Trophoblast cell (in vitro differentiated cells and primary cell): Measurements from ENCODE around the gene SP4.
A peak's percentile ranks its signal among the peaks of the same experiment; 100 is the strongest.

Experiments
- DNase-seq, 2 donors: peaks; one replicate each; pipeline ENCODE4 v3.0.0-alpha.2; 2016
- H2AFZ ChIP-seq: 2 replicates; pipeline ENCODE4 v1.6.1; 2013; ENCODE audit warnings: low read length, moderate library complexity, mild to moderate bottlenecking; ENCODE audit not compliant: insufficient read depth, poor library complexity
- H2AK5ac ChIP-seq: 2 replicates; pipeline ENCODE4 v1.6.1; 2013; ENCODE audit warnings: mild to moderate bottlenecking, low read length
- H2BK120ac ChIP-seq: 2 replicates; pipeline ENCODE4 v1.6.1; 2013; ENCODE audit warnings: low read length, mild to moderate bottlenecking, moderate library complexity; ENCODE audit not compliant: insufficient read depth, poor library complexity
- H2BK12ac ChIP-seq: 2 replicates; pipeline ENCODE4 v1.6.1; 2013; ENCODE audit warnings: mild to moderate bottlenecking, low read length, moderate library complexity
- H2BK5ac ChIP-seq: 2 replicates; pipeline ENCODE4 v1.6.1; 2013; ENCODE audit warnings: low read length, low read depth, moderate library complexity, mild to moderate bottlenecking; ENCODE audit not compliant: poor library complexity
- H3K14ac ChIP-seq: 2 replicates; pipeline ENCODE4 v1.6.1; 2013; ENCODE audit warnings: mild to moderate bottlenecking, low read length
- H3K18ac ChIP-seq: 2 replicates; pipeline ENCODE4 v1.6.1; 2013; ENCODE audit warnings: mild to moderate bottlenecking, low read length
- H3K23ac ChIP-seq: 2 replicates; pipeline ENCODE4 v1.6.1; 2013; ENCODE audit warnings: low read length
- H3K27ac ChIP-seq: 2 replicates; pipeline ENCODE4 v1.5.1; 2013; ENCODE audit warnings: low read depth, mild to moderate bottlenecking, inconsistent platforms, low read length, moderate library complexity
- H3K27me3 ChIP-seq: 2 replicates; pipeline ENCODE4 v1.6.1; 2013; ENCODE audit warnings: inconsistent platforms, mild to moderate bottlenecking, low read length, moderate library complexity; ENCODE audit not compliant: insufficient read depth
- H3K36me3 ChIP-seq, 2 experiments: 1 replicate in 1 of 2; 2 replicates in 1 of 2; pipeline ENCODE4 v1.6.1; 2013; ENCODE audit warnings: low read length in 2 of 2, mild to moderate bottlenecking in 2 of 2, moderate library complexity in 1 of 2; ENCODE audit not compliant: insufficient read depth in 2 of 2, control insufficient read depth in 1 of 2
- H3K4ac ChIP-seq: 2 replicates; pipeline ENCODE4 v1.6.1; 2013; ENCODE audit warnings: low read depth, mild to moderate bottlenecking, low read length, moderate library complexity
- H3K4me1 ChIP-seq, 2 experiments: 1 replicate in 1 of 2; 2 replicates in 1 of 2; pipeline ENCODE4 v1.6.1; 2013; ENCODE audit warnings: low read length in 2 of 2, mild to moderate bottlenecking in 2 of 2, moderate library complexity in 1 of 2; ENCODE audit not compliant: insufficient read depth in 2 of 2, control insufficient read depth in 1 of 2
- H3K4me2 ChIP-seq: 2 replicates; pipeline ENCODE4 v1.6.1; 2013; ENCODE audit warnings: inconsistent platforms, mild to moderate bottlenecking, low read length, moderate library complexity
- H3K4me3 ChIP-seq: 2 replicates; pipeline ENCODE4 v1.5.1; 2013; ENCODE audit warnings: mild to moderate bottlenecking, low read depth, low read length, inconsistent platforms
- H3K79me1 ChIP-seq: one replicate; pipeline ENCODE4 v1.6.1; 2013; ENCODE audit warnings: low read length
- H3K79me2 ChIP-seq: 2 replicates; pipeline ENCODE4 v1.6.1; 2013; ENCODE audit warnings: low read length, mild to moderate bottlenecking; ENCODE audit not compliant: control insufficient read depth, insufficient read depth, poor library complexity
- H3K9ac ChIP-seq: 2 replicates; pipeline ENCODE4 v1.6.1; 2013; ENCODE audit warnings: mild to moderate bottlenecking, low read length
- H3K9me3 ChIP-seq: 2 replicates; pipeline ENCODE4 v1.6.1; 2013; ENCODE audit warnings: low read depth, mild to moderate bottlenecking, control low read depth, inconsistent platforms, low read length; ENCODE audit not compliant: insufficient read depth
- H4K12ac ChIP-seq: 2 replicates; pipeline ENCODE4 v1.6.1; 2013; ENCODE audit warnings: low read depth, mild to moderate bottlenecking, low read length, moderate library complexity
- H4K8ac ChIP-seq: 2 replicates; pipeline ENCODE4 v1.6.1; 2013; ENCODE audit warnings: low read depth, mild to moderate bottlenecking, low read length, moderate library complexity
- H4K91ac ChIP-seq: one replicate; pipeline ENCODE4 v1.6.1; 2013; ENCODE audit warnings: low read depth, mild to moderate bottlenecking, low read length, moderate library complexity
- WGBS: extraction: QIAGEN DNeasy Blood & Tissue Kit; methylation state at CpG from one replicate; pipeline ENCODE4 v1.1.7; 2013; ENCODE audit warnings: missing lambda C conversion rate; ENCODE audit not compliant: insufficient read length, insufficient coverage; ENCODE audit errors: extremely low coverage; 5-methylcytosine and 5-hydroxymethylcytosine counted together

Gene SP4

GRCh38 chr7:21500117-21500832, 72.4 kb downstream of the SP4 start:
- no peak overlapping the region for H3K23ac ChIP-seq
- DNase-seq: no peak
- no peak overlapping the region for H3K4me2 ChIP-seq
- H3K9ac ChIP-seq: no peak overlapping the region
- no peaks in the 10 kb centered on the region for H3K27me3 ChIP-seq
- no peak overlapping the region for H3K27ac ChIP-seq
- no peak overlapping the region for H3K4me3 ChIP-seq
- no peak overlapping the region for H2AK5ac ChIP-seq
- no peak overlapping the region for H2AFZ ChIP-seq
- WGBS: no CpG with 5 or more reads among the region's 6 CpGs
- H4K8ac ChIP-seq: no peak overlapping the region
- no peaks in the 10 kb centered on the region for H3K79me1 ChIP-seq
- H3K18ac ChIP-seq: no peak overlapping the region
- H3K4me1 ChIP-seq: peaks cover 0 to 4% of the 10 kb centered on the region in 2 experiments
- H2BK12ac ChIP-seq: no peak overlapping the region
- H3K14ac ChIP-seq: no peak overlapping the region
- H3K9me3 ChIP-seq: no peaks in the 10 kb centered on the region
- no peak overlapping the region for H4K91ac ChIP-seq
- no peak overlapping the region for H2BK5ac ChIP-seq
- H3K36me3 ChIP-seq: no peaks in the 10 kb centered on the region
- no peak overlapping the region for H4K12ac ChIP-seq
- no peak overlapping the region for H3K4ac ChIP-seq
- no peak overlapping the region for H2BK120ac ChIP-seq
- no peaks in the 10 kb centered on the region for H3K79me2 ChIP-seq

- H3K18ac ChIP-seq: no peak overlapping the region
- H3K23ac ChIP-seq: no peak overlapping the region
- no peak overlapping the region for H4K8ac ChIP-seq
- H4K91ac ChIP-seq: no peak overlapping the region
- H3K36me3 ChIP-seq: no peaks in the 10 kb centered on the region
- H2AK5ac ChIP-seq: no peak overlapping the region
- DNase-seq: peak; percentile 48 to 67
- no peak overlapping the region for H3K4me3 ChIP-seq
- H4K12ac ChIP-seq: no peak overlapping the region
- H2BK12ac ChIP-seq: no peak overlapping the region
- WGBS: no CpG with 5 or more reads among the region's 2 CpGs
- no peak overlapping the region for H2AFZ ChIP-seq
- no peak overlapping the region for H3K14ac ChIP-seq
- no peaks in the 10 kb centered on the region for H3K79me1 ChIP-seq
- H3K9me3 ChIP-seq: no peaks in the 10 kb centered on the region
- no peak overlapping the region for H3K4me2 ChIP-seq
- H3K79me2 ChIP-seq: no peaks in the 10 kb centered on the region
- no peaks in the 10 kb centered on the region for H3K27me3 ChIP-seq
- H3K9ac ChIP-seq: no peak overlapping the region
- H3K27ac ChIP-seq: no peak overlapping the region
- H2BK5ac ChIP-seq: no peak overlapping the region
- H2BK120ac ChIP-seq: no peak overlapping the region
- H3K4ac ChIP-seq: no peak overlapping the region
- H3K4me1 ChIP-seq: peaks cover 0 to 4% of the 10 kb centered on the region in 2 experiments
Measured at GRCh38 chr7:21504021-21504420, 76.1 kb downstream of the SP4 start.

DNA sequence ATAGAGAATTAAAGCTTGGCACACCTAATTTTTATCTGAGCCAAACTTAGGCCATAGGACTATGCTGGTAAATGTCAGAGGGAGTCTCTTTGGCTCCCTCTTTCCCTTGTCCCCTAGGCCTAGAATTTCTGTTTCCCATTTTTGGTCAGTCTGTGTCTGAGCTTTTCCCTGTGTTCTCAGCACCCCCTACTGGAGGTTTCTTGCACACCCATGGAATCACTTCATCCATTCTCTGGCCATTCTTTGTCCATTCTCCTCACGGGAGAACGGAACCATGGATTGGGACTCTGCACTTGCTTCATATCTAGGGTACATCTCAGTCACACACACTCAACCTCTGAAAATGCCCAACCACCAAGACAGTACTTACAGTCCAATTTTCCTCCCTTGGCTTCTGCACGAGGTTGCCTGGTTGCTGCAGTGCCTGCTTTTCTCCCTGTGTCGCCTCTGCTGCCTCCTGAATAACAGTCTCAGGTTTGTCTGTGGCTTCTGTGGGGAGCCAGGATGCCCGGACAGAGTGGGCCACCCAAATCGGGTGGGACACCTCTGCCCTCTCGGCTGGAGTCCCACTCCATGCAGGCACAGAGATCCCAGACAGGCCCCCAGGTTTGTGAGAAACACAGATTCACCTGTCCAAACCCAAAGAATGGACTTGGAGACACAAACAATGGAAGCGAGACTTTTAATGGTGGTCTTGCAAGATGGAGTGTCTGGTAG, 79.9 kb downstream of the SP4 start:
- H3K4ac ChIP-seq: no peak overlapping the region
- H3K23ac ChIP-seq: no peak overlapping the region
- WGBS: no CpG with 5 or more reads among the region's 8 CpGs
- H3K79me1 ChIP-seq: no peaks in the 10 kb centered on the region
- no peaks in the 10 kb centered on the region for H3K36me3 ChIP-seq
- H3K18ac ChIP-seq: no peak overlapping the region
- H3K9me3 ChIP-seq: no peaks in the 10 kb centered on the region
- DNase-seq: peak; percentile 12 to 73
- no peak overlapping the region for H2BK5ac ChIP-seq
- H4K8ac ChIP-seq: no peak overlapping the region
- H2AK5ac ChIP-seq: no peak overlapping the region
- H4K12ac ChIP-seq: no peak overlapping the region
- H2BK12ac ChIP-seq: no peak overlapping the region
- no peaks in the 10 kb centered on the region for H3K79me2 ChIP-seq
- no peak overlapping the region for H2AFZ ChIP-seq
- H3K14ac ChIP-seq: no peak overlapping the region
- peaks cover 0 to 4% of the 10 kb centered on the region in 2 experiments for H3K4me1 ChIP-seq
- no peak overlapping the region for H2BK120ac ChIP-seq
- no peak overlapping the region for H4K91ac ChIP-seq
- H3K4me2 ChIP-seq: no peak overlapping the region
- no peak overlapping the region for H3K27ac ChIP-seq
- no peak overlapping the region for H3K9ac ChIP-seq
- H3K27me3 ChIP-seq: no peaks in the 10 kb centered on the region
- H3K4me3 ChIP-seq: no peak overlapping the region

DNA sequence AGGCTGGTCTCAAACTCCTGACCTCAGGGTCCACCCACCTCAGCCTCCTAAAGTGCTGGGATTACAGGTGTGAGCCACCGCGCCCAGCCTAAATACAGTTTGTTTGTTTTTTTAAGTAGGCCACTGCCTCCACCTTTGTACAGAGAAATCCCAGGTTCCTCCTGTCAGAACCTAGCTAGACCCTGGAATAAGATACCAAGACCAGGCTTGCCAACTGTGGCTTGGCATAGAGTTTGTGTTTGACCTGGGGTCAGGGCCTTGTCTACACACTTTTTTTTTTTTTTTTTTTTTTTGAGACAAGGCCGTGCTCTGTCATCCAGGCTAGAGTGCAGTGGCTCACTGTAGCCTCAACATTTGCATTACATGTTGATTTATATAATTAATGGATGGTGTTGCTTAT, 80.7 kb downstream of the SP4 start:
- Histone ChIP-seq H3K4ac (no peak overlapping the region), H3K27ac (no peak overlapping the region), H4K8ac (no peak overlapping the region), H3K79me1 (no peaks in the 10 kb centered on the region), H4K12ac (no peak overlapping the region), H3K18ac (no peak overlapping the region), H2BK12ac (no peak overlapping the region), H3K9ac (no peak overlapping the region), H3K14ac (no peak overlapping the region), H2BK120ac (no peak overlapping the region), H3K36me3 (no peaks in the 10 kb centered on the region), H3K4me1 (peaks cover 0 to 4% of the 10 kb centered on the region in 2 experiments), H3K9me3 (no peaks in the 10 kb centered on the region), H3K27me3 (no peaks in the 10 kb centered on the region), H3K23ac (no peak overlapping the region), H2BK5ac (no peak overlapping the region), H3K4me2 (no peak overlapping the region), H4K91ac (no peak overlapping the region), H2AFZ (no peak overlapping the region), H3K4me3 (no peak overlapping the region), H3K79me2 (no peaks in the 10 kb centered on the region), H2AK5ac (no peak overlapping the region)
- no peak for DNase-seq
- WGBS: no CpG with 5 or more reads among the region's 3 CpGs
